Transverse colon (tissue), 4 donors: ENCODE measurements around the gene ATP11A. TPM values are rescaled to one million over a fixed set of nuclear protein-coding genes. Genes with fewer than 3 reads are reported as not detected.

Experiments used
- DNase-seq: peaks from one replicate; pipeline ENCODE4 v3.0.0-alpha.2; 2019
- H3K27ac ChIP-seq, 4 donors: fragments of 200-600 bp; sonication (generic); 2 replicates each; pipeline ENCODE4 v1.5.1; 2016 to 2018; ENCODE audit warnings: inconsistent platforms in 4 of 4
- H3K27me3 ChIP-seq: fragments of 200-600 bp; sonication (generic); 2 replicates; pipeline ENCODE4 v1.5.1; 2017; ENCODE audit warnings: inconsistent platforms
- H3K36me3 ChIP-seq, 4 donors: fragments of 200-600 bp; sonication (generic); 2 replicates each; pipeline ENCODE4 v1.5.1; 2017 to 2019; ENCODE audit warnings: inconsistent platforms in 4 of 4
- H3K4me1 ChIP-seq, 4 donors: fragments of 200-600 bp; sonication (generic); 2 replicates each; pipeline ENCODE4 v1.5.1; 2017 to 2020; ENCODE audit warnings: inconsistent platforms in 4 of 4
- H3K4me3 ChIP-seq, 4 donors: fragments of 200-600 bp; sonication (generic); 1 replicate in 1 of 4; 2 replicates in 3 of 4; pipeline versions ENCODE4 v1.5.1 to v1.6.1; 2017 to 2019; ENCODE audit warnings: inconsistent platforms in 4 of 4
- H3K9me3 ChIP-seq, 2 donors: fragments of 200-600 bp; sonication (generic); 2 replicates each; pipeline ENCODE4 v1.5.1; 2017 to 2019; ENCODE audit warnings: inconsistent platforms in 2 of 2
- EP300 ChIP-seq: sonication (generic); formaldehyde crosslinking; IDR thresholded peaks from one replicate; pipeline ENCODE4 v1.6.1; 2017; ENCODE audit warnings: antibody characterized with exemption, low read depth
- POLR2A ChIP-seq: fragments of 450-650 bp; IDR thresholded peaks from one replicate; pipeline ENCODE4 v1.6.1; 2016; ENCODE audit warnings: antibody characterized with exemption, mild to moderate bottlenecking, moderate library complexity
- POLR2AphosphoS5 ChIP-seq, 3 donors: sonication (generic); formaldehyde crosslinking; IDR thresholded peaks; one replicate each; pipeline ENCODE4 v1.6.1; 2016; ENCODE audit warnings: antibody characterized with exemption in 3 of 3
- WGBS, 2 donors: methylation state at CpG; one replicate each; pipeline ENCODE4 v1.1.5; 2018; ENCODE audit warnings: low coverage in 1 of 2; 5-methylcytosine and 5-hydroxymethylcytosine counted together
- in situ Hi-C, 4 donors: fragments of 200-750 bp; cut with MboI; loops; one replicate each; pipeline versions ENCODE4 v1.15.0 to v1.15.1; 2017; ENCODE audit warnings: low sequenced_read_pairs in 3 of 4, low pct_ligation_motif_present in 1 of 4, low pct_unique_long_range_greater_than_20kb in 1 of 4
- intact Hi-C: fragments of 100-400 bp; cut with DNase I; formaldehyde crosslinking; loops from one replicate; pipeline ENCODE4 v1.15.1; 2023; ENCODE audit warnings: low total_unique reads
- total RNA-seq, 4 donors: library from RNA; depleted of rRNA; stranded (reverse); fragments of >200 nt; gene quantifications; one replicate each; pipeline ENCODE4 v1.1.0, GENCODE V29; 2016
- TF ChIP-seq, protein P1 (sequence below), 5 experiments: fragments of 200-600 bp in 3 of 5; fragments of 450-650 bp in 2 of 5; sonication (generic) in 3 of 5; IDR thresholded peaks; 1 replicate in 2 of 5; 2 replicates in 3 of 5; pipeline ENCODE4 v1.5.1; 2016 to 2017; ENCODE audit warnings: antibody characterized with exemption in 5 of 5, inconsistent platforms in 3 of 5, mild to moderate bottlenecking in 2 of 5, moderate library complexity in 1 of 5

The ATP11A gene
- total RNA-seq, 4 donors from 2014 or later, result 10.2 to 17.5 (median 13.3) TPM

DNA sequence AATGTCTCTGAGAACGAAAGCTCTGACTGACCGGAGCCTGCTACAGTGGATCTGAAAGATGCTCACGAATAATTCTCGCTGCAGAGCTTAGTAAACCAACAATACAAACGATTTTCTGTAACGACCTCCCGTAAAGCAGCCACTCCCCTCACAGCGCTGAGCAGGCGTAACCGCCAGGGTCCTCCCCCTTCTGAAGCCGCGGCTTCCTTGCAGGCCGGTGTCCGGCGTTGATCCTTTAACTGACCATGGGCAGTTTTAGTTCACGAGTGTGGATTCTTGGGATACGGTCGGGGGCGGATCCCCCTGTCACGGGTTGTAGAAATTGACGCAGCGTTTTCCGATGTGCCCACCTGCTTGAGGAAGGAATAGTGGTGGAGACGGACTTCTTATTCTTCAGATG is 75.9 kb downstream of the ATP11A start:
- Histone ChIP-seq H3K9me3 (no peaks in the 10 kb centered on the region), H3K4me1 (peaks cover 0 to 5% (median 0%) of the 10 kb centered on the region in 4 donors), H3K4me3 (no peak overlapping the region), H3K27ac (no peak overlapping the region), H3K27me3 (no peaks in the 10 kb centered on the region), H3K36me3 (no peaks in the 10 kb centered on the region)
- intact Hi-C loops (no loop called here), in situ Hi-C loops (no loop called here)
- WGBS, 2 donors, result 91 to 96% methylated on average over 8 to 24 of the region's 24 CpGs
- TF ChIP-seq, protein P1, sequence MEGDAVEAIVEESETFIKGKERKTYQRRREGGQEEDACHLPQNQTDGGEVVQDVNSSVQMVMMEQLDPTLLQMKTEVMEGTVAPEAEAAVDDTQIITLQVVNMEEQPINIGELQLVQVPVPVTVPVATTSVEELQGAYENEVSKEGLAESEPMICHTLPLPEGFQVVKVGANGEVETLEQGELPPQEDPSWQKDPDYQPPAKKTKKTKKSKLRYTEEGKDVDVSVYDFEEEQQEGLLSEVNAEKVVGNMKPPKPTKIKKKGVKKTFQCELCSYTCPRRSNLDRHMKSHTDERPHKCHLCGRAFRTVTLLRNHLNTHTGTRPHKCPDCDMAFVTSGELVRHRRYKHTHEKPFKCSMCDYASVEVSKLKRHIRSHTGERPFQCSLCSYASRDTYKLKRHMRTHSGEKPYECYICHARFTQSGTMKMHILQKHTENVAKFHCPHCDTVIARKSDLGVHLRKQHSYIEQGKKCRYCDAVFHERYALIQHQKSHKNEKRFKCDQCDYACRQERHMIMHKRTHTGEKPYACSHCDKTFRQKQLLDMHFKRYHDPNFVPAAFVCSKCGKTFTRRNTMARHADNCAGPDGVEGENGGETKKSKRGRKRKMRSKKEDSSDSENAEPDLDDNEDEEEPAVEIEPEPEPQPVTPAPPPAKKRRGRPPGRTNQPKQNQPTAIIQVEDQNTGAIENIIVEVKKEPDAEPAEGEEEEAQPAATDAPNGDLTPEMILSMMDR (IDR thresholded peaks at IDR 0.05), result no peak
- no peak for TF ChIP-seq EP300
- no peak for TF ChIP-seq POLR2AphosphoS5 (IDR thresholded peaks at IDR 0.05)
- TF ChIP-seq POLR2A, result no peak
- no peak for DNase-seq

DNA sequence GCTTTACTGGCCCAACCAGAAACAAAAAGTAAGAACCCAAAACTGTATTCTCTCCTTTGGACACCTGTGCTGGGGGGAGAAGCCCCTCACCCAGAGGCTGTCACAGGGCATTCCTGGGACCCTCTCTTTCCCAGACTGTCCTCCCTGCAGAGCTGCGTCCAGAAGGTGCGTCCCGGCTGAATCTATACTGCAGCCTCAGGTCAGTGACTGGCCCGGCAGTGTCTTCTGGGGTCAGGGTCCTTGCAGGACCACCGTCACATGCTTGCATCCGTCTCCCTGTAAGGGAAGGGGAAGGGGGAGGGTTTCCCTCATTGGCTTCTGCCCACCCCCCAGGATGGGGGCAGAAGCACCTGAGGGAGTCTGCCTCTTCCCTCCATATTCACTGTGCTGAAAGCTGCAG is 76.5 kb downstream of the ATP11A start:
- H3K4me1 ChIP-seq, result peaks cover 0 to 10% (median 1%) of the 10 kb centered on the region in 4 donors
- H3K9me3 ChIP-seq, result no peaks in the 10 kb centered on the region
- no peaks in the 10 kb centered on the region for H3K27me3 ChIP-seq
- no peaks in the 10 kb centered on the region for H3K36me3 ChIP-seq
- 93% methylated on average over 6 of the region's 6 CpGs; no CpG with 5 or more reads in 1 of the 2 donors for WGBS, 2 donors
- H3K27ac ChIP-seq, result no peak overlapping the region
- intact Hi-C loops (no loop called here), in situ Hi-C loops (no loop called here)
- no peak for DNase-seq
- H3K4me3 ChIP-seq, result no peak overlapping the region
- TF ChIP-seq POLR2A (no peak), POLR2AphosphoS5 (IDR thresholded peaks at IDR 0.05) (no peak), EP300 (no peak)
- TF ChIP-seq, protein P1 (IDR thresholded peaks at IDR 0.05), result no peak

DNA sequence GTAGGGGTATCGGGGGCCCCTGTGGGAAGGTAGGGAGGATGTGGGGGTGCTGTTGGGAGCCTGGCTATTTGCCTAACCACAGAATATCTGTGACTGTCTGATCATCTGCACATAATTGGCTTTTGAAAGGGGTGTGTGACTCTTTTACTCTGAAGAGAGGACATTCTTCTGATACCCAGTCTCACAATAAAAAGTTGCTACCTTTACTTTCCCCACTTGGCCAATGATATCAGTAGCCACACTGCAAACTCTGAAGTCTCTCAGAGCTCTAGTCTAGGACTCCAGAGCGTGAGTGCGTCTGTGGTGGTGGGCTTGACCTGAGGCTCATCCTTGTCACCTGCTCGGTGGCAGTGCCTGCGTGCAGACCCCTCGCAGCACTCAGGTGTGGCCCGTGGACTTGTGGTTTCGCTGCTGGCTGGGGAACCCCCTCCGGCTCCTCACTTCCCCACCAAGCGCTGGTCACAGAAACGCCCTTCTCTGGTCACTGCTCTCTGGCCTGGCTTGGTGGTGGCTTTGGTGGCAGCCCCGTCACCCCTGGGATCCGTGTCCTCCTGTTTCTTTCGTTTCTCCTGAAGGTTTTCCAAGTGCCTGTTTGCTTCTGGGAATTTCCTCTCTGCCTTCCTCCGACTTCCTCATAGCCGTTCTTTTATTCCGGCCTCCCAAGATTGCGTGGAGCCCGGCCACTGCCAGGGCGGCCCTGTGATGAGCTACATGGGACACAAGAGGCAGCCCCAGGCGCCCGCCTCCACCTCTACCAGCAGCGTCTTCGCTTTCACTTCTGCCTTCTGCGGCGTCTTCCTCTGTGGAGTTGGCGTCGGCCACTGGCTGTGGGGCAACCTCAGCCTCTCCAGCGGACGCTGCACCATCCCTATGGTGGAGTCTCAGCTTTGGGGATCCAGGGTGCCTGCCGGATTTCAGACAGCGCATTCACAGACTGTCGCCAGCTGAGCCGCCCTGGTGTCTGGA is 78.0 kb downstream of the ATP11A start:
- peaks cover 0 to 23% (median 6%) of the 10 kb centered on the region in 4 donors for H3K4me1 ChIP-seq
- DNase-seq, result peak; percentile 52
- H3K27me3 ChIP-seq, result no peaks in the 10 kb centered on the region
- TF ChIP-seq, protein P1 (IDR thresholded peaks at IDR 0.05), result no peak
- no peak for TF ChIP-seq EP300
- no peak for TF ChIP-seq POLR2AphosphoS5 (IDR thresholded peaks at IDR 0.05)
- TF ChIP-seq POLR2A, result no peak
- no peak overlapping the region for H3K27ac ChIP-seq
- WGBS, 2 donors, result 74 to 80% methylated on average over 7 to 34 of the region's 34 CpGs
- no peaks in the 10 kb centered on the region for H3K9me3 ChIP-seq
- intact Hi-C loops (no loop called here), in situ Hi-C loops (no loop called here)
- H3K4me3 ChIP-seq, result no peak overlapping the region
- H3K36me3 ChIP-seq, result no peaks in the 10 kb centered on the region

DNA sequence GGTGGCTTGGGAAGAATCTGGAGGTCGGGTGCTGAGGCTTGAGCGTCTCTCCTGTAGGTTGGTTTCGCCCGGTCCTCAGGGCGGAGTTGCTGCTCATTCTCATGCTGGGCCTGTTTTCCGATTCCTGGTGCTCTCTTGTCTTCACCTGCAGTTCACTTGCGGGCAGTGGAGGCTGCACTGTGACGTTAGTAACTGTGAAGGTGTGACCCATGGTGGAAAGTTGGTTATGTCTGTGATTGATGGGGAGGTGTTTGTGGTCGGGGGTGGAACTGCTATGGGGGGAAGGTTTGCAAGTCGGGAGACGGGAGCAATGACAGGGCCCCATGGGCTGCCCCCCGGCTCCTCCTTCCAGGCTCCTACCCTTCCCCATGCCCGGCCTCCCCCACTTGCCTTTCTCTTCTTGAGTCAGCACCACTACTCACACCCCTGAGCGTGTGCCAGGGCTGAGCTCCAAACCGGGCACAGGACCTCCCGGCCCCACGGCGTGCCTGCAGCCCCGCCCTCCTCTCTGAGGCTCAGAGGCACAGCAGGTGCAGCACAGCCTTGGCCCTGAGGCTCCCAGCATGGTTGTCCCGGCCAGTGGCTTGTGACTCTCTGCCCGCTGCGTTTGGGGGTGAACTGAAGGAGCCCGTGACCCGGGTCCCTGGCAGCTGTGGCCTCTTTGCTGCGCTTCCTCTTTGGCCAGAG is 79.1 kb downstream of the ATP11A start:
- intact Hi-C loops, result no loop called here
- TF ChIP-seq EP300 (no peak), POLR2A (no peak), POLR2AphosphoS5 (IDR thresholded peaks at IDR 0.05) (no peak)
- TF ChIP-seq, protein P1 (IDR thresholded peaks at IDR 0.05), result no peak
- peaks cover 0 to 30% (median 10%) of the 10 kb centered on the region in 4 donors for H3K4me1 ChIP-seq
- H3K36me3 ChIP-seq, result no peaks in the 10 kb centered on the region
- H3K4me3 ChIP-seq, result no peak overlapping the region
- WGBS, 2 donors, result 59% methylated on average over 25 of the region's 25 CpGs; no CpG with 5 or more reads in 1 of the 2 donors
- peak; percentile 23 for DNase-seq
- H3K27ac ChIP-seq, result no peak overlapping the region
- no peaks in the 10 kb centered on the region for H3K27me3 ChIP-seq
- in situ Hi-C loops, result no loop called here
- H3K9me3 ChIP-seq, result no peaks in the 10 kb centered on the region
